Activated CD4-positive, CD25-positive, alpha-beta regulatory T cell treated with anti-CD3 and anti-CD28 coated beads, Interleukin-2, amount 50 U/mL, for 16 hours (primary cell): ENCODE measurements around the gene CFAP77.

Experiments used
- DNase-seq: peaks from one replicate; pipeline ENCODE4 v3.0.0-alpha.2; 2020; ENCODE audit warnings: low read depth, low spot score

The CFAP77 gene

DNA sequence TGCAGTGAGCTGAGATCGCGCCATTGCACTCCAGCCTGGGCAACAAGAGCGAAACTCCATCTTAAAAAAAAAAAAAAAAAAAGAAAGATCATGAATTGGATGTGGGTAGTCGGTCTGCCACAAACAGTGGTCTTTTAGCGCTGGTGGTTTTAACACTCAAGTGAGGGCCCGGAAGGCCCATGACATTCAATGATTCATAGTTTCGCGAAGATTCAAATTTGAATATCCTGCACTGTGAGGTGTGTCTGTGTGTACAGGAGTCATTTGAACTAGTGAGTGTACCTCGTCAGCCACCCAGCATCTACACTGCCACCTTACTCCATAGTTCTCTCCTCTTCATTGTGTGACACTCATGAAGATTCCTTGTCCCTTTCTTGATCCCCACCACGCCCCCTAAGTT is 41.3 kb downstream of the CFAP77 start:
- no peak for DNase-seq

DNA sequence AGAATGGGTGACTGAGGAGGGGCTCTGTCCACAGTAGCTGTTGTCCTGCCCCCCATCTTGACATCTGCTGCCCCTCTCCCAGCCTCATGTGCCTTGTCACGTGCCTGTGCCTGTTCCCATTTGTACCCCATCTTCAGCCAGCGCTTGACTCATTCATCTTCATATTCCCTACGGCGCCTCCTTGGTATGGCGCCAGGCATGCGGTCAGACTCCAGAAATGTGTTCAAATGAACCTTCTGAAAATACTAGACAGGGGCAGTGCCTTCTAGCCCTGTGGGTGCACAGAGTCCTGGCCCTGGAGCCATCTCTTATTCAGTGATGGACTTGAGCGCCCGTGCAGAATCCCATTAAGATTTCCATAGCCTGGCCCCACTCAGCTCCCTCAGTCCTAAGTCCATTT is 46.2 kb downstream of the CFAP77 start:
- DNase-seq, result no peak

DNA sequence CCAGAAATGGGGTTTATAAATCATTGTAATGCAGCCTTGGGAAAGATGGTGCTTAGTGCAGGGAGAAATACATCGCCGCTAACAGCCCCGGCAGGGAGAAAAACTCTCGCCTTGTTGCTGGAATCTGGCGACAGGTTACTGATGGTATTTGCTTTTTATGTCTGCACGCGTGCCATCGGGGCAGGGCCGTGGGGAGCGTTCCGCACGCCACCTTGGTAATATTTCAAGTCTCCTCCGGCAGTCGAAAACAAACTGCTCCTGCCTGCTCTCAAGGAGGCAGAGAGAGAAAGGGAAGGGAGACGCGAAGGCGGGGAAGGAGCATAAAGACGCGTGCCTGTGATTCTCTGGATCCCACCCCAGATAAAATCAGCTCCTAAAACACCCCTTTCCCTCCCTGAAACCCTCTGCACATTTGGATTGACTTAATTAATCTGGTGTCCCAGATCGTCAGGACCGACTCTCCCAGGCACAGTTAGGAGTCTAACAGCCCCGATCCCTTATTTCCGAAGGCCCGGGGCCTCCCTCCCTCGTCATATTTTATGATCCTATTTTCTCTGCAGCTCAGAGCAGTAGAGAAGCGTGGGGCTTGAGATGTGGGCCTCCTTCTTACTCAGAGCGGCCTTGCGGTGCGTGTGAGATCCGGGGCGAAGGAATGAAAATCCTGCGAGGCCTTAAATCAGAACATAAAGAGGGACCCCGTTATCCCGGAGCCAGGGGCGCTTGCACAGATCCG is 47.7 kb downstream of the CFAP77 start:
- DNase-seq, result no peak

DNA sequence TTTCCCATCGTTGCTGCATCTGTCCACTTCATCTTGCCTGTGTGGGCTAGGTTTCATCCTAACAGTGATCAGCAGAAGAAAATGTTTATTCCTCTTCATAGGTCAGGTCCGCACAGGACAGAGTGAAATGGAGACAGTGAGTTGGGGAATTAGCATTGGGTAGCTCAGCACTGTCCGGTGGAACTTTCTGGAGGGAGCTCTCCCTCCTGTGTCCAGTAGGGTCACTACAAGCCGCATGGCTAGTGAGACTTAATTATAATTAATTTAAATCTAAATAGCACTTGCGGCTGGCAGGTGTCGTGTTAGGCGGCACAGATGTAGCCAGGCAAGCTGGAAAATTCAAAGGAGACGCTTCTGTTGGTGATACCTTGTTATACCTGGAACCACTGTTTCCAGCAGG is 48.4 kb downstream of the CFAP77 start:
- no peak for DNase-seq

DNA sequence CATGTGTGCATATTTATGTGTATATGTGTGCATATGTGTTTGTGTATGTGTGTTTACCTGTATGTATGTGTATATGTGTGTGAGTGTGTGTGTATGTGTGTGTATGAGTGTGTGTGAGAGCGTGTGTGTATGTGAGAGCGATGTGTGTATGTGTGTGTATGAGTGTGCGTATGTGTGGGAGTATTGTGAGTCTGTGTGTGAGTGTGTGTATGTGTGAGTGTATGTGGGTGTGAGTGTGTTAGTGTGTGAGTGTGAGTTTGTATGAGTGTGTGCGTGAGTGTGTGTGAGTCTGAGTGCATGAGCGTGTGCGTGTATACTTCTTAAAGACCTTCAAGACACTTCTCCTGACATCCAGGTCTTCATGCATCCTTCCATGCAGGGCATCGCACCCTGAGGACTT is 49.6 kb downstream of the CFAP77 start:
- no peak for DNase-seq

DNA sequence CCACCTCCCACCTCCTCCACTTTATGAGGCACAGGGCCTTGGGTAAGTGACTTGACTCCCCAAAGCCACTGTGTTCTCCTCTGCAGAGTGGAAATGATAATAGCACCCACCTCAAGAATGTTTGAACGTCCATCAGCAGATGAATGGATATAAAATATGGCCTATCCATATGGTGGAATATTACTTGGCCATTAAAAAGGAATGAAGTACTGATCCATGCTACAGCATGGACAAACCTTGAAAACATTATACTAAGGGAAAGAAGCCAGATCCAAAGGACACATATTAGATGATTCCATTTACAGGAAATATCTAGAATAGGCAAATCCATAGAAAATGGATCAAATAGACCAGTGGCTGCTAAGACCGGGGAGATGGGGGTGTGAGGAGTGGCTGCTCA is 50.2 kb downstream of the CFAP77 start:
- DNase-seq, result no peak

DNA sequence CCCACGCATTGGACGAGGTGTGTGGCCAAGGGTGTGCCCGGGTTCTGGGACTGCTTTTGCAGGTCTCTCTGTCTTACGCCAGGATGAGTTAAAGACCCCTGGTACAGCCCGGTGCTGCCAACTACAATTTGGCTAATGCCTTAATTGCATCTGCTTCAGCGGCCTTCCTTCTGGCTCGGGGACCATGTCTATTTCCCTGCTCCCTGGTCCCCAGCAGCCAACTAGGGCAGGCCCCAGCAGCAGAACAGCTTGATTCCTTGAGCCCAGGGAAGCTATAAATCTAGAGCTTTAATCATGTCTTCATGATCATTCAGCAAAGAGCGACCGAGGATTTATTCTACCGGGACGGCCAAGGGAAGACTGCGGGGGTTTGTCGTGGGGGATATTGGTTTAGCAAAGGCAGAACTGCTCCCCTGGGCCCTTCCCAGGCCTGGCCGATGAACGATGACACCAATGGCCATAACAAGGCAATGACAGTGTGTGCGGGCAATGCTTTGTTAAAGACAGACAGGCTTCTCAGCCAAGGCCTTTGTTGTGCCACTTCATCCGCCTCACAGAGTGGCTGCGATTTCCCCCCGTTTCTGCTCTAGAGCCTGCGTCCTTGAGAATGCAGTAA is 51.4 kb downstream of the CFAP77 start:
- DNase-seq, result no peak

DNA sequence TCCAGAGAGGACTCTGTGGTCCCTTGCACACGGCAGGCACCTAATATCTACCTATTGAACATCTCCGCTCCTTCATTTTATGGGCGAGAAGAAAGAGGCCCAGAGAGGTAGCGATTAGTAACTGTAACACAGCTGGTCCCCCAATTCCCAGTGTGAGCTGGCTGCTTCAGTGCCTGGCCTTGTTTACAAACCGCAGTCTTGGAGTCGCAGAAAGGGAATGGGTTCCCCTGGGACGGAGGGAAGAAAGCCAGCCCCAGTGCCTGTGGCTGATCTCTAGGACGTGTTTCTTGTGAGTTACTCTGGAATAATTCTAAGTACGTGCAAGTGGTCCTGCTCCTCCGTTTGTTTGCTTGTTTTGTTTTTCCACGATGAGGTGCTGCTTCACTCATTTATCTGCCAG is 52.0 kb downstream of the CFAP77 start:
- no peak for DNase-seq

DNA sequence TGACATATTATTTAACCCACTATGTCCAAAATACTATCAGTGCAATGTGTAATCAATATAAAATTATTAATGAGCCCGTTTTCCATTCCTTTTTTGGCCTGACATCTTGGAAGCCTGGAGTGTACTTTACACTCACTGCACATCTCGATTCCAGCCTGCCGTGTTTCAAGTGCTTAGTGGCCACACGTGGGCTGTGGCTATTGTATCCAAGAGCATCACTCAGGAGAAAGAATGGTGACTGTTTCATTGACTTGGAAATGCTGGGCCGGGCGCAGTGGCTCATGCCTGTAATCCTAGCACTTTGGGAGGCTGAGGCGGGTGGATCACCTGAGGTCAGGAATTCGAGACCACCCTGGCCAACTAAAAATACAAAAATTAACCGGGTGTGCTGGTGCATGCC is 54.5 kb downstream of the CFAP77 start:
- DNase-seq, result no peak

DNA sequence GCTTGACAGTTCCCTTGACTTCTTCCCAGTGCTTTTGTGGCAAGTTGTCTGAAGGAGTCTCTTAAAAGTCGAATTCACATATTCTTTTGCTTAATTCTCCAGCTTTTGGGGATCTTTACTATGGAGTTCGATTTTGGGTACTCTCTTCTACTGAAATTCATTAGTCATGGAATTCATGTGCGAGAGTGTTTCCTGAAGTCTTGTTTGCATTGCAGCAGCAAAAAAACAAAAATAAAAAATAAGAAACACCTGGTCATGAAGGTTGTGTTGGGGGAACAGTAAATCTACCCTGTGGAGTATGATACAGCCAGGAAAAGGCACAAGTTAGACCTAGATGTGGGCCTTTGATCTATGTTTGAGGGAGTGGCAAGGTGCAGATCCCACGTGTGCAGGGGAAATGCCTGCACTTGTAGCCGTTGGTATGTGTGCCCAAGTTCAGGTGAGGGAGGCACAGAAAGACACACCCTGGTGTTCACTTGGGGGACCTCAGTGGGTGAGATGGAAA is 55.2 kb downstream of the CFAP77 start:
- DNase-seq, result no peak

DNA sequence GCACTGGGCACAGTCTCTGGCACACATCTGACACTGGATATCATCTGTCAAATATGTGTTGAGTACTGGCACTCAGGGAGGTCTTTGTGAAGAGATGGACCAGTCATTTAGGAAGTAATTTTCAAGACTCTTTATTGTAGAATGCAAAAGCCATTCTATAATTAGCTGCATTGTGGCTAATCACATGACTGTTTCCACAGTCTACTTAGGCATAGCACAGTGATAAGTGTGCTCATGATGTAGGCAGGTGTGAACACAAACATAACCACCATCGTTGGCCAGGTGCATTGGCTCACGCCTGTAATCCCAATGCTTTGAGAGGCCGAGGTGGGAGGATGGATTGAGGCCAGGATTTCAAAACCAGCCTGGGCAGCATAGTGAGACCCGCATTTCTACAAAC is 62.2 kb downstream of the CFAP77 start:
- no peak for DNase-seq

DNA sequence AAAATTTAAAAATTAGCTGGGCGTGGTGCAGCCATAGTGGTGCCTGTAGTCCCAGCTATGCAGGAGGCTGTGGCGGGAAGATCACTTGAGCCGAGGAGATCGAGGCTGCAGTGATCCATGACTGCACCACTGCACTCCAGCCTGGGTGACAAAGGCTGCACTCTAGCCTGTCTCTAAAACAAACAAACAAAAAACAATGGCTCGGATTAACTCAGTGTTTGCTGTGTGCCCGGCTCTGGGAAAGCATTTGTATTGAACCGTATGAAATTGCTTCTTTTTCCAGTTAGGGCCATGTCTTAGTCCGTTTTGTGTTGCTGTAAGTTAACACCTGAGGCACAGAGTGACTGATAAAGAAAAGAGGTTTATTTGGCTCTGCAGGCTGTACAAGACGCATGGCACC is 62.6 kb downstream of the CFAP77 start:
- no peak for DNase-seq

DNA sequence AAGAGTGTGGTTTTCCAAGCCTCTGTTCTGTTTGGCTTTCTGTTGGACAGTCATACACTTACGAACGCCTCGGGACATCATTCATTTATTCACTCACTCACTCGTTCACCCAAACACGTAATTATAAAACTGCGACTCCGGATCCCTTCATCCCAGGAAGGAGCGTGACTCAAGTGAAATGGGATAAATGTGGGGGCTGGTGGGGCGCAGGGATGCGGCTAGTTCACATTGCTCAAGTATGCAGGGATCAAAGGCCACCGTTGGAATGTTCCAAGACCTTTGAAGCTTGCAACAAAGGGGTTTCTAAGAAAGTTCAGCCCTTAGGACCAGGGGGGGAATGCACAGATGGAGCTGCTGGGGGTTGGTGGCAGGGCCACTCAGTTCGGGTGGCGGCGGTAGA is 64.2 kb downstream of the CFAP77 start:
- DNase-seq, result no peak

DNA sequence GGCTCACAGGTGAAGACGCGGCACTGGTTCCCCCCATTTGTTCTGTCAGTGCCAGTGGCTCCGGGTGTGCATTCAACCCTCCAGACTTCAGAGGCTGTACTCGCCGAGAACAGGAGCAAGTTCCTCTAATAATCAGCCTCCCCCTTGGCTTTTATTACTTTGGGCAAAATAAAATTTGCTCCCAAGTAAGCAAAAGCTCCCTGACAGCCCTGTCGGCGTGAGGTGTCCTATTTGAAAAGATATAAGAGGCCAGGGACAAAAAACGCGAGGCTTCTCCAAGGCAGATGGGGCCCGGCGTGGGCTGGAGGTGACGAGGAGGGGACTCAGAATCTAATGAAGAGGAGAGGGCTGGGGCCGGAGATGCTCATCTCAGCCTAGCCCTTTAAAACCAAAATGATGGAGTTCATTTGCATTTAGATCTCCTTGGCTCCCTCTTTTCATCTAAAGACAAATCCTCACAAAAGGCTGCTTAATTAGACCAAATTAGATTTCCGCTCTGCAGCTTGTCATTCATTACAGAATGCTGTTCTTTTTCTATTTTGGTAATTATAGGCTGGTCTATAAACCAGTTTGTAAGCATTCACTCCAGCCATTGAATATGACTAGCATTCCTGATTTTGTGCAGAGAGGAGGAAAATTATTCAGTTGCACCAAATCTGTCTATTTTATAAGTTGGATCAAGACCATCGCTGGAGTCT is 68.5 kb downstream of the CFAP77 start:
- DNase-seq, result no peak

DNA sequence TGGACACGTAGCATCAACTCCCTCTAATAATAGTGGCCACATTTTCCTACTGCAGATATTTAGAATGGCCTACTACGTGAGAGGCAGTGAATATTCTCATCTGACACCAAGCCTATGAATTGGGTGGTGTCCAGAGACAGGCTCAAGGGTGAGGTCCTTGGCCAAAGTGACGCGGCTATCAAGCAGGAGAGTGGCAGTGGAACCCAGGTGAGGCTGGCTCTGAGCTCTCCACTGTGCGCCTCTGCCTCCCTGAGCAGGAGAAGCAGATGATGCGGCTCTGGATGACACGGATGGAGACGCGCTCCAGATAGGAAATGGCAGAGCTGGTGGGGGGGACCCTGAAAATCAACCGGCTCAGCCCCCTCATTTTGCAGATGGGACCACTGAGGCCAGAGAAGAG is 69.7 kb downstream of the CFAP77 start:
- DNase-seq, result no peak

DNA sequence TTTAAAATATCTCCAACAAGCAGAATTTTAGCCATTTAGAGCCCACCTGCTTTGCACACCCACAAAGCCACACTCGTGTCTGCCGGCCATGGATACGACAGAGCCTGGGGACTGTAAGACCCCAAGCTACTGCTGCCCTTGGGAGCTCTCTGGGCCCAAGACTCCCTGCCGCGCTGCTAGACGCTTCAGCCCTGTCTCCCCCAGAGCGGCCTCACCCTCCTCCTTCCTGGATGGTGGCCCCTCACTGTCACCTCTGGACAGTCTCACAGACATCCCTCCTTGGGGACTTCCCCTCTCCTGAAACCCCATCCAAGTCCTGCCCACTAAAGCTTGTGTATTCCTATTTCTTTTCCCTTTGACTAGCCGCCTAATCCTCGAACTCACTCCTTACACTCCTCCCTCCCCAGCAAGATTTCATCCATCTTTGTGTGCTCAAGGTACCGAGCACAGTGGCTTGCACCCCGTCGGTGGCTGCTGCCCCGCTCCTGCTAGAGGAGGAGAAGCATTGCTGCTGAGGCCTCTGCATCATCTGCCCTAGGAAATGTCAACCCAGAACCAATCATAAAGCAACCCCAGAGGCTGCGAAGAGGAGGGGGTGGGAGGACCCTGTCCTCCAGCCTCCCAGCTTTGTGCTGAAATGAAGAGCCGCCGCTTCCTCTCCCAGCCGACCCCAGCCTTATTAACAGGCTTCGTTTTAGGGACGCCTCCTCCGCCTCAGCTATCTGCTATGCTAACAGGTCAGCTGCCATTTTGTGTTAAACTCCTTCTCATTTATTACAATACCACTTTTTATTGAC is 71.2 kb downstream of the CFAP77 start:
- DNase-seq, result no peak

DNA sequence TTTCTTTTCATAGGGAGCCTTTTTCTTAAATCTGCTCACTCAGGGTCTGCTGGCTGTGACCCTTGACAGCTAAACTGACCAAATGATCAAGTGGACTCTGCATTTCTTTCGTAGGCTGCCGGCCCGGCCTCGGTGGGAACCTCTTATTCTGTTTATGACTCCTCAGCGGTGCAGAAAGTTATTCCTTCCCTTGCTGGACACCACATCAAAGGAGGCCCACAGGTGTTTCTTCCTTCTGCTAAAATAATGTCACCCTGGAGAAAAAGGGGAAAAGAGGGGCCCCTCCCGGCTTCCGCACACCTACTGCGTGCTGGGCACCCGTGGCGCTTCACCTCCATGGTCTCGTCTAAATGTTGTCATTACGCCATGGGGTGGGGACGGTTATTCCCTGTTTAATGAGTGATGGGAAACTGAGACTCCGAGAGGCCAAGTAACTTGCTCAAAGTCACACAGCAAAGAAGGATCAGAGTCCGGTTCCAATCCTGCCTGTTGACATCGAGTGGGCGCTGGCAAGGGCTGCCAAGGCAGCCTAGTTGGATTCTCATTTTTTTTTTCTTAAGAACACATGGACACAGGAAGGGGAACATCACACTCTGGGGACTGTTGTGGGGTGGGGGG is 72.3 kb downstream of the CFAP77 start:
- no peak for DNase-seq

DNA sequence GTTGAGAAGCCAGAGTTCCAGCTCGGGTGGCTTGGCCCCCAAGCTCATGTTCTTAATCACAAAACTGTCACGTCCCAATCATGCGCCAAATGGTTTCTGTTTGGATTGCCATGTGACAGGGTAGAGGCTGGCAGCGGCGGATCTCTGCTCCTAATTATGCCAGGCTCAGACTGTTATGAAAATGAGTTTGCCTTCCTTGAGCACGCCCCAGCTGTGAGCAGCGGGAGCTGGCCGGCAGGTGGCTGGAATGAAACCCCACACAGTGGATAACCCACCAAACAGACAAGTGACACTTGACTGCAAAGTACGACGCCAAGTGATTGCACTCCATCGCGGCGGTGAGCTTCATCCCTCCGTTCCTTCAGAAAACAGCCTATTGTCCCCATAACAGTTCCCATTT is 75.4 kb downstream of the CFAP77 start:
- DNase-seq, result no peak

DNA sequence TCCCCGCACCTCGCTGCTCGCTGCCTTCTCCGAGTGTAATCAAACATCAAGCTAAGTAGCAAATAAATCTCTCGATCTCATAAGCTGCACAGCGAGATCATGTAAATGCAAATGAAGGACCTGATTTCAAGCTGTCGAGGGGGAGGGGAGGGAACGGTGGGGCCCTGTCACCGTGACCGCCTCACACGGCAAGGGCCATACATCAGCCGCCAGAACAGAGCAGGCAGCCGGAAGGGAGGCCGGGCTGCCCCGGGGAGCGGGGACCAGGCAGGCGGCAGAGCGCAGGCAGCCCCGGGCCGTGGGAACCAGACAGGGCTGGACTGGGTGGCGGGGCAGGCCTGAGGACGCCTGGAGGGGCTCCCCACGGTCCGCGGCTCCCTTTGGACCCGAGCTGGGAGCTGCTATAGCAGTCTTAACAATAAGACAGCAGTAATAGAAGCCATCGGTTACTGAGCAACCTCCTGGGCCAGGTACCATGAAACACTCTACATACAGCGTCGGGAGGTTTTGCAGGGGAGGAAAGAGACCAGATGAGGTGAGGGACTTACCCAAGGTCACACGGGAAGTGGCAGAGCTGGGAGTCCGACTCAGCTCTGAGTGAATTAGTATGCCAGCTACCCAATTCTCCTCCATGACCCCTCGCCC is 76.8 kb downstream of the CFAP77 start:
- DNase-seq, result peak; percentile 10

DNA sequence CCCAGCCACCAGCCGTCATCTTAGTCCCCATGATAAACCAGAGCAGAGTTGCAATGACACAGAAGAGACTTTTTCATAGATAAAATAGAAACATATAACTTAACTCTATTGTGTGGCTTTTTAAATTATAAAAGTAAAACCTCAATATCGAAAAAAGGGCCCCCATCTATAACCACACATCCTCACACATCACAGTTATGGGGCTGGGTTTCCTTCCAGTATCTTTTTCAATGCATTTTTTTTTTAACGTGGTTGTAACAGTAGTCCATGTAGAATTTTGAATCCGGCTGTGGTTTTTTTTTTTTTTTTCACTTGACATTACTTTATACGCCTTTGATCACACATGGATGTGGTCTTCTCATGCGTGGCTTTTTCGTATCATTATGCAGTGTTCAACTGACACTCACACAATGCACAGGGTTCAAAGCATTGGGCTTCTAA is 77.4 kb downstream of the CFAP77 start:
- DNase-seq, result no peak

DNA sequence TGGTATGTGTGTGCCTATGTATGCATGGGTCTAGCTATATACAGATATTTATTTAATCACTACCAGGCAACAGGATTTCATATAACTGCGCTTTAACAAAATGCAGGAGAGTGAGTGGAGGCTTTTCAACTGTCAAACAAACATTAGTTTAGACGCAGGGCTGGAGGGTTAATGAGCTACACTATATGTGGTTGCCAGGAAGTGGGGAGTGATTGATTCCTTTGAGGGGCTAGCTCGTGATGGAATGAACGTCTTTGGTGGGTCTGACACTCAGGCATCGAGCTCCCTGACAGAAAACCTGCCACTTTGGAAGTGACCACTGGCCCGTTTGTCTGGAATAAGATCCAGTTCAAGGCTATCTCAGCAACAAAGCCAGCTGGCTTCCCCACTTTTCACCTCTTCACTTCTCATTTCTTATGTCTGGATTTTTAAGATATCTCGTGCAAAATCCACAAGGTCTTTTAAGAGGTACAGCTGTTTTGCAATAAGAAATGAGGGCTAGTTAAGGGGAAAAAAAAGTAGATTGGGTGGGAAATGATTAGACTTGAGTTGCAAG is 78.0 kb downstream of the CFAP77 start:
- no peak for DNase-seq
